Endothelial cell of umbilical vein (primary cell): ENCODE results near the gene NDUFA6. TPM values are rescaled to one million over a fixed set of nuclear protein-coding genes. Genes with fewer than 3 reads are reported as not detected.

Experiments used
- BruUV-seq: library from RNA; stranded (reverse); fragments of 400-500 nt; replicated peaks from 2 replicates; lab custom pipeline; 2021; lab: Mats Ljungman, UMichigan
- CTCF ChIA-PET: fragments of 300-600, 350-600 bp; sonication (Branson Sonifier 250); formaldehyde crosslinking; loops from one replicate; lab custom pipeline; 2021; ENCODE audit warnings: antibody characterized with exemption, inconsistent platforms; lab: Charles Lee
- POLR2A ChIA-PET: fragments of 300-600, 350-600 bp; sonication (Branson Sonifier 250); formaldehyde crosslinking; loops from one replicate; lab custom pipeline; 2021; ENCODE audit warnings: antibody characterized with exemption, inconsistent platforms; lab: Charles Lee
- DNase-seq: peaks from one replicate; pipeline ENCODE4 v3.0.0-alpha.2; 2011; ENCODE audit warnings: low read depth, low spot score
- FAIRE-seq: peaks from 2 replicates; lab custom pipeline; 2011; peaks lifted over from hg19 to GRCh38; lab: Jason Lieb, UNC
- H2AFZ ChIP-seq: 2 replicates; pipeline ENCODE4 v1.6.0; 2012; ENCODE audit warnings: low read depth, low read length, control low read depth, inconsistent platforms
- H3K27ac ChIP-seq: 2 replicates; pipeline ENCODE4 v1.5.1; 2011; ENCODE audit warnings: low read depth, mild to moderate bottlenecking, control low read depth, low read length, moderate library complexity; ENCODE audit not compliant: insufficient read depth
- H3K27me3 ChIP-seq, 2 experiments: 2 replicates each; pipeline versions ENCODE4 v1.6.0 to v1.6.1; 2011; ENCODE audit warnings: low read length in 2 of 2, mixed read lengths in 1 of 2; ENCODE audit not compliant: control insufficient read depth in 2 of 2, insufficient read depth in 2 of 2
- H3K36me3 ChIP-seq, 2 experiments: 2 replicates in 1 of 2; 3 replicates in 1 of 2; pipeline ENCODE4 v1.5.1; 2011; ENCODE audit warnings: low read length in 2 of 2, mild to moderate bottlenecking in 1 of 2, moderate library complexity in 1 of 2; ENCODE audit not compliant: control insufficient read depth in 2 of 2, insufficient read depth in 2 of 2; ENCODE audit errors: extremely low read depth in 1 of 2
- H3K4me1 ChIP-seq: 3 replicates; pipeline ENCODE4 v1.5.1; 2011; ENCODE audit warnings: mild to moderate bottlenecking, low read length; ENCODE audit not compliant: control insufficient read depth, insufficient read depth; ENCODE audit errors: extremely low read depth
- H3K4me2 ChIP-seq: 2 replicates; pipeline ENCODE4 v1.6.1; 2011; ENCODE audit warnings: low read length, control low read depth, mixed read lengths; ENCODE audit not compliant: insufficient read depth
- H3K4me3 ChIP-seq, 3 experiments: fragments of 200-600 bp in 1 of 3; sonication (generic), shearing (Covaris generic) in 1 of 3; replicated peaks in 1 of 3; 2 replicates each; pipeline ENCODE4 v1.5.1; 2011 to 2016; ENCODE audit warnings: control low read depth in 3 of 3, low read length in 3 of 3, mild to moderate bottlenecking in 2 of 3, inconsistent platforms in 1 of 3, low read depth in 1 of 3, moderate library complexity in 1 of 3; ENCODE audit not compliant: insufficient read depth in 1 of 3
- H3K79me2 ChIP-seq: 2 replicates; pipeline ENCODE4 v1.6.0; 2012; ENCODE audit warnings: low read length, inconsistent platforms; ENCODE audit not compliant: control insufficient read depth, insufficient read depth
- H3K9ac ChIP-seq: replicated peaks from 2 replicates; pipeline ENCODE3; 2011; ENCODE audit warnings: low read length, control low read depth; ENCODE audit not compliant: insufficient read depth; ENCODE audit errors: extremely low read depth
- H3K9me1 ChIP-seq: replicated peaks from 3 replicates; pipeline ENCODE4 v1.6.0; 2011; ENCODE audit warnings: mild to moderate bottlenecking, low read length; ENCODE audit not compliant: control insufficient read depth, insufficient read depth; ENCODE audit errors: extremely low read depth
- H3K9me3 ChIP-seq: replicated peaks from 2 replicates; pipeline ENCODE4 v1.5.1; 2012; ENCODE audit warnings: low read length, inconsistent platforms; ENCODE audit not compliant: control insufficient read depth, insufficient read depth
- H4K20me1 ChIP-seq: replicated peaks from 2 replicates; pipeline ENCODE3; 2011; ENCODE audit warnings: mild to moderate bottlenecking, low read length; ENCODE audit not compliant: control insufficient read depth, insufficient read depth; ENCODE audit errors: extremely low read depth
- CTCF ChIP-seq, 2 donors: IDR thresholded peaks; 1 replicate in 1 of 2; 2 replicates in 1 of 2; pipeline ENCODE4 v1.5.1; 2011; ENCODE audit warnings: low read length in 2 of 2, mild to moderate bottlenecking in 2 of 2, moderate library complexity in 2 of 2, control low read depth in 1 of 2, inconsistent platforms in 1 of 2, low read depth in 1 of 2; ENCODE audit not compliant: insufficient read depth in 1 of 2; ENCODE audit errors: extremely low read depth in 1 of 2
- FOS ChIP-seq: IDR thresholded peaks from 2 replicates; pipeline ENCODE4 v1.6.1; 2011; ENCODE audit warnings: mild to moderate bottlenecking, low read length, moderate library complexity, borderline replicate concordance; ENCODE audit not compliant: insufficient read depth
- GATA2 ChIP-seq: IDR thresholded peaks from 2 replicates; pipeline ENCODE4 v1.7.0; 2011; ENCODE audit warnings: low read depth, mild to moderate bottlenecking, moderate library complexity, mixed read lengths, low read length; ENCODE audit not compliant: insufficient read length, insufficient read depth
- JUN ChIP-seq: IDR thresholded peaks from 2 replicates; pipeline ENCODE4 v1.6.1; 2011; ENCODE audit warnings: borderline replicate concordance, low read depth; ENCODE audit not compliant: insufficient read length, insufficient read depth
- MAX ChIP-seq: IDR thresholded peaks from 2 replicates; pipeline ENCODE4 v1.6.1; 2011; ENCODE audit not compliant: insufficient read depth, insufficient read length
- MYC ChIP-seq: IDR thresholded peaks from one replicate; pipeline ENCODE4 v1.6.1; 2011; ENCODE audit warnings: mild to moderate bottlenecking, low read depth, low read length
- POLR2AphosphoS5 ChIP-seq: IDR thresholded peaks from 2 replicates; pipeline ENCODE4 v1.6.1; 2012; ENCODE audit warnings: low read depth, mild to moderate bottlenecking, control low read depth, low read length, moderate library complexity; ENCODE audit not compliant: insufficient read depth
- dilution Hi-C: fragments of 300-500 bp; cut with MboI; formaldehyde crosslinking; loops from one replicate; pipeline ENCODE4 v1.15.0; 2019; ENCODE audit warnings: low sequenced_read_pairs; ENCODE audit not compliant: extremely low pct_ligation_motif_present
- intact Hi-C: fragments of 100-400 bp; cut with micrococcal nuclease; formaldehyde crosslinking; loops from one replicate; pipeline ENCODE4 v1.10.0; 2022
- polyA plus RNA-seq, 4 experiments: library from polyadenylated mRNA; depleted of rRNA in 3 of 4; stranded (reverse) in 3 of 4; unstranded in 1 of 4; fragments of >200 nt; gene quantifications; 2 replicates each; pipeline versions ENCODE4 v1.2.1 to v1.2.3, GENCODE V29; 2011 to 2012; ENCODE audit warnings: missing spikeins in 1 of 4
- total RNA-seq: library from RNA; stranded (reverse); gene quantifications from 2 replicates; pipeline ENCODE4 v1.2.3, GENCODE V29; 2021

Gene NDUFA6
- total and polyA plus RNA-seq, 2 donors (not counting 3 experiments of a cell fraction or from before 2014, with no cell fraction given), result 66.1 to 95.7 TPM

- intact Hi-C loops (loop anchor here (1.0 to 10.0 kb wide), 4 partner anchors 23 to 420 kb away; partner anchors contain the start of gene MEI1), dilution Hi-C loops (no loop called here)
- DNase-seq (peak; percentile 41), FAIRE-seq (peak; percentile 66)
- Histone ChIP-seq H2AFZ (no peak overlapping the region), H4K20me1 (no peaks in the 10 kb centered on the region), H3K79me2 (no peaks in the 10 kb centered on the region), H3K27me3 (no peaks in the 10 kb centered on the region), H3K4me1 (no peaks in the 10 kb centered on the region), H3K4me3 (no peak overlapping the region), H3K36me3 (no peaks in the 10 kb centered on the region), H3K27ac (no peak overlapping the region), H3K9me3 (no peaks in the 10 kb centered on the region), H3K9me1 (no peaks in the 10 kb centered on the region), H3K4me2 (no peak overlapping the region), H3K9ac (no peak overlapping the region)
- ChIA-PET POLR2A (no interaction called here), CTCF (interaction anchor here (1.0 kb wide), 2 partner anchors 24 to 169 kb away, joined by 3 read pairs; no protein-coding TSS in a partner anchor)
- TF ChIP-seq JUN (no peak), FOS (no peak), CTCF (IDR thresholded peaks at IDR 0.05; ENCODE audit: extremely low read depth in 1 of 2, insufficient read depth in 1 of 2, low read depth in 1 of 2, low read length in 2 of 2) (peak; percentile 32 to 56), MAX (no peak), MYC (no peak), GATA2 (no peak), POLR2AphosphoS5 (no peak)
- no TSS peak for BruUV-seq
Measured at GRCh38 chr22:42114721-42115120, 24.1 kb upstream of the NDUFA6 start.
